ENCODE measurements around the gene DAZAP1.

DNA sequence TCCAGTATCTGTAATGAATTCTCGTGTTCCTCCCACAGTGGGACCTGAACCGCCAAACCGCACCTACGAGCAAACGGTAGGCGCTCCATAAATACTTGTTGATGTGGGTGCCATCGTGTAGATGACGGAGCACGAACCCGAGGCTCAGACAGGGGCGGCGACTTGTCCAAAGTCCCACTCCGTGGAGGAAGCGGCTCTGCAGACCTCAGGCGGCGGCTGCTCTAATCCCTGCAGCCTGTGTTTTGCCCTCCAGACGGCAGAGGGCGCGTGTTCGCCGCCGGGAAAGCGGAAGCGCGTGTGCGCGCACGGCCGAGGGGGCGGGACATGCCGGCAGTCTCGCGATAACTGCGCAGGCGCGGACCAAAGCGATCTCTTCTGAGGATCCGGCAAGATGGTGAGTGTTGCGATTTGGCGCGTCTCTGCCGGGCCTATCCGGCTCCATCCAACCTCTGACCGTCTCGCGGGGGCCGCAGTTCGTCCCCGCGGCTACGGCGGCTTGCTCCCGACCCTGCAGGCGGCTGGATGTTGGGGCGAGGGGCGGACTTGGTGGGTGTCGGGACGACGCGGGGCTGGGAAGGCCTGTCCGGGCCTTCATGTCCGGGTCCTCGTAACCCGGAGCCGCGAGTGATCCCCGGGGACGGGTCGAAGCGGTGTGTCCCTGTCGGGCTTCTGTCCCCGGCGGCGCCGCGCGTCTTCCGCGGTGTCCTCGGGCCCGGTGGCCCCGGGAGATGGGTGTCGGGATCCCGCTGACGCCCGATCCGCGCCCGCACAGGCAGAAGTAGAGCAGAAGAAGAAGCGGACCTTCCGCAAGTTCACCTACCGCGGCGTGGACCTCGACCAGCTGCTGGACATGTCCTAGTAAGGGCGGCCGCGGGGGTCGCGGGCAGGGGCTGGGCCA, 30.9 kb downstream of the DAZAP1 start, which contains the start of gene RPS15:
- TF ChIP-seq YY1 (IDR thresholded peaks at IDR 0.05; ENCODE audit: insufficient read depth, insufficient read length) (no peak), ZNF274 (IDR thresholded peaks at IDR 0.05; ENCODE audit: low read depth, low read length) (no peak)
